ENCODE measurements around the gene BEST2. TPM values are rescaled to one million over a fixed set of nuclear protein-coding genes. Genes with fewer than 3 reads are reported as not detected.
"Not testable (repeated sequence)": the region's sequence is repeated elsewhere in the genome, so short reads cannot be mapped to it uniquely, and the experiment has no call there.

BEST2 gene
- total RNA-seq, 1 experiment from 2014 or later, result not detected

DNA sequence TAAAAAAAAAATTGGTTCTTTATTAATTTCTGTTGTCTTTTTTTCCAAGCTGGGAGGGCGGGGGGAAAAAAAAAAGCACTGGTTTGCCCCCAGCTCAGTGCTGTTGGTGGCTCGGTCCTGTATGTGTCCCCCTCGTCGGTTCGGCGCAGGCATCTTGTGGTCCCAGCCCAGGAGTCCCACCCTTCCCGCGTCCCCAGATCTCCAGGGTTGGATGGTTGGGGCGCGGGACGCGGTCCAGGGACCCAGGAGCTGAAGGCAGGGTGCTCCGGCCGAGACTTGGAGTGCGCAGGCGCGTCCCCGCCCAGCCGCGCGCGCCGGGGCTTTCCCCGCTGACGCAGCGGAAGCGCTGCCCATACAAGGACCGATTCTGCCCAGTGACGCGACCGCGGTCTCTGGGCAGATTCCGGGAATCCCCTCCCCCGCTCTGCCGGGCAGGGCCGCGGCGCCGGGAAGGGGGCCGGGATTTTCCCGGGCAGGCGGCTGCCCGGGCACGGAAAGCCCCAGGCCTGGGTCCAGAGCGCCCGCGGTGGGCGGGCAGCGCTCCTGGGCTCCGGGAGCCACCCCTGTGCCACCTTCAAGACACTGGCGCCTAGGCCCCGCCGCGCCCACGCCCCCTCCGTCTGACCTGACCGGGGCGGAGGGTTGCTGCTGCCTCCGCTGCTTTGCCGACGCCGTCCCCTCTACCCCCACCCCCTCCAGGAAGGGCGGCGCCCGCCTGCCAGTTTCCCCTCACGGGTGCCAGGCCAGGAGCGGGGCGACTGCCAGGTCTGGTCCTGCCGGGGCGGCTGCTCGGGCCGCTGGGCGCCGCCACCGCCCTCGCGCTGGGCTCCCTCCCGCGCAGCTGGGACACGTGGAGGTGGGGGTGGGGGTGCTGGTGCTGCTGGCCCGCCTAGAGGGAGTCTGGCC is 42.0 kb downstream of the BEST2 start:
- peak; percentile 91 for DNase-seq (ENCODE audit: low spot score)
- in situ Hi-C loops (cut with HindIII; ENCODE audit: low sequenced_read_pairs), result no loop called here

DNA sequence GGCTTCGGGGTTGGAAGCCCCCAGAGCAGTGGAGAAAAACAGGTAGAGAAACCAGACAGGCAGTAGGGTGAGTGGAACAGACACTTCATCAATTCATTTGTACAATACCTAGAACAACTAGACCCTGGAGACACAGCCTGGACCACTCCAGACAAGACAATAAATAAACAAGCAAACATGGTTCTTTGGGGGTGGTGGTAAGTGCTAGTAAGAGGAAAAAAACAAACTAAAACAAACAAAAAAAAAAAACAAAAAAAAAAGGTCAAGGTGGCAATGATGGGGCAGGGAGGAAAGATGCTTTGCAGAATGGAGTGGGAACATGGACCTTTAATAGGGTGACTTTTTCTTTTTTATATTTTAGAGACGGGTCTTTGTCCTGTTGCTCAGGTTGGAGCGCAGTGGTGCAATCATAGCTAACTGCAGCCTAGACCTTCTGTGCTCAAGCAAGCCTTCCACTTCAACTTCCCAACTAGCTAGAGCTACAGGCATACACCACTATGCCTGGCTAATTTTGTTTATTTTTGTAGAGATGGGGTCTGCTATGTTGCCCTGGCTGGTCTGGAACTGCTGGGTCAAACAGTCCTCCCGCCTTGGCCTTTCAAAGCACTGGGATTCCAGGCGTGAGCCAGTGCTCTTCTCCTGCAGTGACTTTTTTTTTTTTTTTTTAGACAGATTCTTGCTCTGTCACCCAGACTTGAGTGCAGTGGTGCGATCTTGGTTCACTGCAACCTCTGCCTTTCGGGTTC is 42.8 kb downstream of the BEST2 start:
- no peak for DNase-seq (ENCODE audit: low spot score)
- in situ Hi-C loops (cut with HindIII; ENCODE audit: low sequenced_read_pairs), result no loop called here

DNA sequence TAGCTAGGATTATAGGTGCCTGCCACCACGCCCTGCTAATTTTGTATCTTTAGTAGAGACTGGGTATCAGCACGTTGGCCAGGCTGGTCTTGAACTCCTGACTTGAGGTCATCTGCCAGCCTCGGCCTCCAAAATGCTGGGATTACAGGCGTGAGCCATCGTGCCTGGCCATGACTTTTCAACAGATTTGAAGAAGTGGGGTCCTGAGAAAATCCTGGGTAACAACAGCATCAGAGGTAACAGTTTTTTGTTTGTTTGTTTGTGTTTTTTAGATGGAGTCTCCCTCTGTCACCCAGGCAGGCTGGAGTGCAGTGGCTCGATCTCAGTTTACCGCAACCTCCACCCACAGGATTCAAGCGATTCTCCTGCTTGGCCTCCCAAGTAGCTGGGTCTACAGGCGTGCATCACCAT is 43.4 kb downstream of the BEST2 start:
- in situ Hi-C loops (cut with HindIII; ENCODE audit: low sequenced_read_pairs), result no loop called here
- DNase-seq (ENCODE audit: low spot score), result no peak

DNA sequence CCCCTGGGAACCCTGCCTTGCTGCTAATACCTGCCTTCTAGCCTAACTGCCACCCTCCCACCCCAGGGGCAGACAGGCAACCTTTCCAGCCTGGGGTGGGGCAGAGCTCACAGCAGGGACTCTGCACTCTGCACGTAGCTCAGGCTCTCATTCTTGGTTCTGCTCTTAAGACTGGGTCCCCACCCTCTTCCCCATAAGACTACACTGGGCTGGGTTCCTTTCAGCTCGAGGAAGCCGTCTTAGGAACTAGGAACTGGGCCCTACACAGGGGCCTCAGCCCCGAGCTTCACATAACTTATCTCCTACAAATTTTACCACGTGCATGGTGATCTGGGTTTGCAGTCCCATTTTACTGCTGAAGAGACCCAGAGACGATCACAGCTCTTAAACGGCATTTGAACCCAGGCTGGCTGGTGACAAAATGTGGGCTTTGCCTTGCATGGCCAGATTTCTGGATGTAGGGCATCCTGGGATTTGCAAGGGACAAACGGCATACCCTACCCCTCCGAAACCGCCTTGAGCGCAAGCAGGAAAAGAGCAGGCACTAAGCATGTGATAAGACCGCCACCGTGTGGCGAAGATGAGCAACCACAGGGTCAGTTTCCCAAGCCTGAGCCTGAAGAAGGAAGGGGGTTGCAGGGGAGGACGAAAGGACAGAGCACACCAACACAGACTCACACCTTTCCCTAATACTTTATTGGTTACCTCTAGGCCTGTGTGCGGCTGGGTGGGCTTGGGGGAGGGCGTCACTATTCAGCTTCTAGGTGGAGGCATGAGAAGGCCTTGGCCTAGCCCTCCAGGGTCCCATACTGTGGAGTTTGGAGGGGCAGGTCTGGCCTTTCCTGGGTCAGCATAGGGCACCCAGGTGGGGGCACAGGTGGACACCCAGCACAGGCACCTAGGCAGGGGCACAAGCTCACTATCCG is 44.8 kb downstream of the BEST2 start:
- in situ Hi-C loops (cut with HindIII; ENCODE audit: low sequenced_read_pairs), result no loop called here
- DNase-seq (ENCODE audit: low spot score), result peak; percentile 86

DNA sequence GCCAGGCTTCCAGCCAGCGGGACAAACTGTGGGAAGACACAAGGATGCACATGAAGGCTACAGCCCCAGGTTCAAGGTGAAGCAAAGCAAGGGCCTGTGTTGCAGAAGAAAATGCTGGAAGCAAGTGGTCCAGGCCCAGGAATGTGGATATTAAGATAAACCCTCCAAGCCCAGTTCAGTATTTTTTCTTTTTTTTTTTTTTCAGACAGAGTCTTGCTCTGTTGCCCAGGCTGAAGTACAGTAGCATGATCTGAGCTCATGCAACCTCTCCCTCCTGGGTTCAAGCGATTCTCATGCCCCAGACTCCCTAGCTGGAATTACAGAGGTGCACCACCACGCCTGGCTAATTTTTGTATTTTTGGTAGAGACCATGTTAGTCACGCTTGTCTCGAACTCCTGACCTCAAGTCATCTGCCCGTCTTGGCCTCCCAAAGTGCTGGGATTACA is 45.6 kb downstream of the BEST2 start:
- in situ Hi-C loops (cut with HindIII; ENCODE audit: low sequenced_read_pairs), result no loop called here
- no peak for DNase-seq (ENCODE audit: low spot score)

DNA sequence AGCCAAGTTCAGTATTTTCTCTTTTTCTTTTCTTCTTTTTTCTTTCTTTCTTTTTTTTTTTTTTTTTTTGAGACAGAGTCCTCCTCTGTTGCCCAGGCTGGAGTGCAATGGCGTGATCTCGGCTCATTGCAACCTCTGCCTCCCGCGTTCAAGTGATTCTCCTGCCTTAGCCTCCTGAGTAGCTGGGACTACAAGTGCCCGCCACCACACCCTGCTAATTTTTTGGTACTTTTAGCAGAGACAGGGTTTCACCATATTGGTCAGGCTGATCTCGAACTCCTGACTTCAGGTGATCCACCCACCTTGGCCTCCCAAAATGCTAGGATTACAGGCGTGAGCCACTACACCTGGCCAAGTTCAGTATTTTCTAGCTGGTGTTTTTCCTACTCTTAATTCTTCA is 46.0 kb downstream of the BEST2 start:
- DNase-seq (ENCODE audit: low spot score); in situ Hi-C loops (cut with HindIII; ENCODE audit: low sequenced_read_pairs): not testable (repeated sequence)

DNA sequence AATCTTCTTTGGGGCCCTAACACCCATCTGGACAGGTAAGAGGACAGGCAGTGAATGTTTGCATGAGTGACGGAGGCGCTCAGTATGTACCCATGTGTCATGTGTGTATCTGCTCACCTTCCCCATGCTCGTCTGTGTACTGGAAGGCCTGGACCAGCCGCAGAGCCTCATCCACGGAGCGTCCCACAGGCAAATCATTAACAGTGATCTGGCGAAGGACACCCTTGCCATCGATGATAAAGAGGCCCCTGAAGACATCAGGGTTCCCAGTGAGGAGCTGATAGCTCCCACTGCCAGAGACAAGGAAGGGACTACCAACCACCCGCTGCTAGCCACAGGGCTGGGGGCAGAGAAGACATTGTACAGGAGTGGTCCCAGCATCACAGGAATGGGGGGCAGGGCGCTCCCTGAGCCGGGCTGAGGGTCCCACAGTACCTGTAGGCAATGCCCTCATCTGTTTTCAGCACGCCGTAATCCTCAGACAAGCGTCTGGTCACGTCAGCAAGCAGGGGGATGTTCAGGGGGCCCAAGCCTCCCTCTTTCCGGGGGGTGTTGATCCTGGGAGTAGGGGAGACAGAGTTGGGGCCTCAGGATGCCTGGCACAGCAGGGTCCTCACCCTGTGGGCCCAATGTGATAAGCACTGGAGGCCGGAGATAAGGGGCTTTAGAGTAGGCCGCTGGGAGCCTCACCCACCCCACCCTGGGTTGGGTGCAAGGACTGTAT is 48.3 kb downstream of the BEST2 start:
- in situ Hi-C loops (cut with HindIII; ENCODE audit: low sequenced_read_pairs), result no loop called here

DNA sequence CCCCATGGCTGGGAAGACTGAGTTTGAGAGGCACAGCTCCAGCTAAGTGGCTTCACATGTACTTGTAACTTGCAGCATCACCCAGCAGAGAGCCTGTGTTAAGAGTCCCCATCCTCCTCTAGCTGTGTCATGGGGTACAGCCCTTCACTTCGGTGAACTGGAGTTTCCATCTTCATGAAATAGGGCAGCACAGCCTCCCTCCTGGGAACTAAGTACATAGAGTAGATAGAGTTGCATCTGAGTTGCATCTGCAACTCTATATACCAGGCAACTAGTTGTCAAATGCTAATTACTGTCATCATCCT is 48.8 kb downstream of the BEST2 start:
- DNase-seq (ENCODE audit: low spot score), result no peak
- in situ Hi-C loops (cut with HindIII; ENCODE audit: low sequenced_read_pairs), result no loop called here

More for the DNA sequence above, 48.3 kb downstream of the BEST2 start:
- DNase-seq (ENCODE audit: low spot score), result no peak

DNA sequence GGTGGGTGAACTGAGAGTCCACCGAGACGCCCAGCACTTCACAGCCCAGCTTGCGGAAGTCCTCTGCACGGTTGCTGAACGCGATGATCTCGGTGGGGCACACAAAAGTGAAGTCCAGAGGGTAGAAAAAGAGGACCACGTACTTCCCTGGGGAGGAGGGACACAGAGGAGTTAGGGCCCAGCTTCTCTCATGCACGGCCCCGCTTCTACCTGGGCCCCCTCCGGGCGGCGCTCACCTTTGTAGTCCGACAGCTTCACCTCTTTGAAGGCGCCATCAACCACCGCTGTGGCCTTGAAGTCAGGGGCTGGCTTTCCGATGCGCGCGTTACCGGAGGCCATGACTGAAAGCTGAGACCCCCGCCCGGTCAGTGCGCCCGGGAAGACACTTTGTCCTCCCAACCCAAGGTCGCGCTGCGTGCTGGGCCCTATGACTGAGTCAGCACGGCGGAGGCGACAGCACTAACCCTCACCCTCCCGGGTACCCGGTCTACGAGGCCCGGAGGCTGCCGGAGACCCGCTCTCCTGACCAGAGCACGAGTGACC is 49.4 kb downstream of the BEST2 start:
- in situ Hi-C loops (cut with HindIII; ENCODE audit: low sequenced_read_pairs), result no loop called here
- DNase-seq (ENCODE audit: low spot score), result no peak

DNA sequence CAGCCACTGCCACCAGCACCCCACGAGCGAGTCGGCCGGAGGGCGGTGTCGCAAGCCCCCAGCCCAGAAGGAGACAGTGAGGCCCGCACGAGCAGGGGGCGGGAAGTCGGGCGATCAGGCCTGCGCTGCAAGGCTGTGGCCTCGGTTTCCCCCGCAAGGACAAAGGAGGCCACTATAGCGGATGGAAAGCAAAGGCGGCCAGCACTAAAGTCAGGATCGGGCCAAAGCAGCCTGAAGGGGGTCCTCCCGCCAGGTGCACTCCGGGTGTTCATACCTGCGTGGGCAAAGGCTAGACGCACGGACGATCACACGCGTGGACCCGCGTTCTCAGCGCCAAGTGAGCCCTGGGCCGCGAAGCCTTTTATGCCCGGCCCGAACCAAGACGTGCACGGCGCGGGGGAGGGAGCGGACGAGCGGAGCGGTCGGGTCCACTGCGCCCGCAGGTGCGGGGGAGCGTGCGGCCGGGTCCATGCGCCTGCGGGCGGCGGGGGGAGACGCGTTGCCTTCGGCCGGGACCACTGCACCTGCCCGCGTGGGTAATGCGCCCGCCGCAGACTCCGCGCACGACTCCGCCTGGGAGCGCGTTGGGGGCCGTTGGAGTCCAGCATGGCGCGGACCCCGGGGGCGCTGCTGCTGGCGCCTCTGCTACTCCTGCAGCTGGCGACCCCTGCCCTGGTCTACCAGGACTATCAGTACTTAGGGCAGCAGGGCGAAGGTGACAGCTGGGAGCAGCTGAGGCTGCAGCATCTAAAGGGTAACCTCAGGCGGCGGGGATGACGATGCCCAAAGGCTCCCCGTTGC is 50.1 kb downstream of the BEST2 start, which contains the start of the genes PRDX2 and THSD8:
PRDX2 (minus strand) TSS at position 335 of the 801 bp plus-strand sequence. CDS start 539 bp downstream, outside the sequence.
THSD8 (plus strand) TSS at position 604 of the 801 bp plus-strand sequence; CDS start at position 607, 3 bp downstream.
- in situ Hi-C loops (cut with HindIII; ENCODE audit: low sequenced_read_pairs), result no loop called here

DNA sequence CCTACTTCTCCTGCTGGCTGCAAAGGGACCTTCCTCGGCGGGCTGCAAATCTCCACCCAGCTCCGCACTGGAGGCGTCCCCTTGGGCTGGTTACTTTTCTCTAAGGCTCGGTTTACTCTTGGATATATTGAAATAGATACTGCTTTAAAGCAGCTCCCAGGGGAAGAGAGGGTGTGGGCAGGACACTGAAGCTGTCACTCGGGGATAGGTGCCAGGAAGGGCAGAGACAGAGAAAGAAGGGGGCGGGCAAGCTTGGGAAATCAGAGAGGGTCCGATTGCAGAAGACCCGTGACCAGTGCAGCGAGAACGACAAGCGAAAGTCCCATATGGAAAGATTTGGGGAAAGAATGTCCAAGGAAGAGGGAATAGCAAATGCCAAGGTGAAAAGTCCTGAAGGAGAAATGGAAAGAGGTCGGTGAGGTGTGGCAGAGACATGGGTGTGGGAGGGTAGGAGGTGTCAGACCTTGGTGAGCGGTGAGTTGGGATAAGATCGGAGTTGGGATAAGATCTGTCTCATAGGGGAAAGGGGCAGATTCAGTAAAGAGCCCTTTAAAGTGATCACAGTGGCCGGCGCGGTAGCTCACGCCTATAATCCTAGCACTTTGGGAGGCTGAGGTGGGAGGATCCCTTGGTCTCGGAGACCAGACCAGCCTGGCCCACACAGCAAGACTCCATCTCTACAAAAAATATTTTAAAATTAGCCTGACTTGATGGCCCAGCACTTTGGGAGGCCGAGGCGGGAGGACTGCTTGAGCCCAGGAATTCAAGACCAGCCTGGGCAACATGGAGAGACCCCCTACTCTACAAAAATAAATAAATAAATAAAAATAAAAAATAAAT is 50.9 kb downstream of the BEST2 start:
- peak; percentile 67 for DNase-seq (ENCODE audit: low spot score)
- in situ Hi-C loops (cut with HindIII; ENCODE audit: low sequenced_read_pairs), result no loop called here

More for the DNA sequence above, 50.1 kb downstream of the BEST2 start, which contains the start of the genes PRDX2 and THSD8:
- peak; percentile 88 for DNase-seq (ENCODE audit: low spot score)

DNA sequence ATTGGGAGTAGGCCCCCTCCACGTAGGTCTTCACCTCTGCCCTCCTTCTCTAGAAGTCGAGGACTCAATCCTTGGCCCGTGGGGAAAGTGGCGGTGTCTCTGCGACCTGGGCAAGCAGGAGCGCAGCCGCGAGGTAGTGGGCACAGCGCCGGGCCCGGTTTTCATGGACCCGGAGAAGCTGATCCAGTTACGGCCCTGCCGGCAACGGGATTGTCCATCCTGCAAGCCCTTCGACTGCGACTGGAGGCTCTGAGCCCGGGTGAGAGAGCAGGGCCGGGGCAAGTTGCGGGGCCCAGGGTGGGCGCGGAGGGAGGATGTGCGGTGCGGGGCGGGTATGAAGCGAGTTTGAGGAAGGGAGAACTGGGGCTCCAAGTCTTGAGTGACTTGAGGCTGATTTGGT is 52.5 kb downstream of the BEST2 start:
- DNase-seq (ENCODE audit: low spot score), result no peak

DNA sequence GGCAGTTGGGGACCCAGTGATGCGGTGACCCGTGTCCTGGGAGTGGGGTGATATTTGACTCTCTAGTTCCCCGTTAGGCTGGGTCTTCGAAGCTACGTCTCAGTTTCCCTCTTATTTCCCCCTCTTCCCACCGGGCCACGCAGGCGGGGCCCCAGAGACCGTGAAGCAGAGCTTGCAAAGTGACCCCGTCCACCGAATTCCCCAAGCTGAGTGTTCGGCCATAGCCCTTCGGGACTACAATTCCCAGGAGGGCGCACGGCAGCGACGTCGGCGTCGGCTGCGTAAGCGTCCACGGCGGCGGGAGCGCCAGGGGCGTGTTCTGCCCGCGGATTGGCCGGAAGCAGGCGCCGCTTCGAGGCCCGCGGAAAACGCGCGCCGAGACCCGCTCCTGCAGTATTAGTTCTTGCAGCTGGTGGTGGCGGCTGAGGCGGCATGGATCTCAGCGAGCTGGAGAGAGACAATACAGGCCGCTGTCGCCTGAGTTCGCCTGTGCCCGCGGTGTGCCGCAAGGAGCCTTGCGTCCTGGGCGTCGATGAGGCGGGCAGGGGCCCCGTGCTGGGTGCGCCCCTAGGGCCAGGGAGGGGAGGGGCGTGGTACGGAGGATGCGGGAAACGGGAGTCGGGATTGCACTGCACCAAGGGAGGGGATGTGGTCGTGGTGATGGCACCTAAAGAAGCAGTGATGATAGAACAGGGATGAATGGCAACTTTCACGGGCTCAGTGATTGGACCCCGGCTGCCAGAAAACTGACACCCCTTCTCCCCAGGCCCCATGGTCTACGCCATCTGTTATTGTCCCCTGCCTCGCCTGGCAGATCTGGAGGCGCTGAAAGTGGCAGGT is 54.9 kb downstream of the BEST2 start, which contains the start of gene RNASEH2A:
RNASEH2A (plus strand) TSS at position 343 of the 840 bp plus-strand sequence; CDS start at position 433, 90 bp downstream.
- DNase-seq (ENCODE audit: low spot score), result peak; percentile 92
- in situ Hi-C loops (cut with HindIII; ENCODE audit: low sequenced_read_pairs), result no loop called here

More for the DNA sequence above, 52.5 kb downstream of the BEST2 start:
- in situ Hi-C loops (cut with HindIII; ENCODE audit: low sequenced_read_pairs), result no loop called here

Measured in G401 (cell line).